ENCODE results near the gene ATP6V1G2. TPM values are rescaled to one million over a fixed set of nuclear protein-coding genes. Genes with fewer than 3 reads are reported as not detected.

The ATP6V1G2 gene
- total RNA-seq, 6 experiments from 2014 or later: 0.29 to 0.43 (median 0.42) TPM; not detected in 3

GRCh38 chr6:31567531-31568370, 21.3 kb upstream of the ATP6V1G2 start:
- WGBS (ENCODE audit: insufficient coverage, low coverage, low lambda C conversion rate, missing lambda C conversion rate): 39% methylated on average over 9 of the region's 9 CpGs
- H3K9me3 ChIP-seq: no peaks in the 10 kb centered on the region

GRCh38 chr6:31560697-31561058, 14.3 kb upstream of the ATP6V1G2 start:
- Histone ChIP-seq H3K4me1 (no peaks in the 10 kb centered on the region), H3K4me3 (no peak overlapping the region), H3K27me3 (no peaks in the 10 kb centered on the region), H3K9me3 (no peaks in the 10 kb centered on the region), H3K36me3 (peaks cover 0 to 30% (median 5%) of the 10 kb centered on the region in 4 donors), H3K27ac (peak overlapping the region; percentile 15 to 53 (median 37))
- DNase-seq (no peak), ATAC-seq (no peak)
- intact Hi-C loops (cut with DNase I): no loop called here
- no peak for TF ChIP-seq CTCF (IDR thresholded peaks at IDR 0.05)
- TF ChIP-seq POLR2A (IDR thresholded peaks at IDR 0.05): no peak

More at GRCh38 chr6:31567531-31568370, 21.3 kb upstream of the ATP6V1G2 start:
- Histone ChIP-seq H3K36me3 (no peaks in the 10 kb centered on the region), H3K4me3 (no peak overlapping the region), H3K27me3 (no peaks in the 10 kb centered on the region), H3K4me1 (no peaks in the 10 kb centered on the region), H3K27ac (no peak overlapping the region)
- no peak for TF ChIP-seq CTCF (IDR thresholded peaks at IDR 0.05)
- no peak for TF ChIP-seq POLR2A (IDR thresholded peaks at IDR 0.05)
- ATAC-seq: peak in 3 of 4 donors; percentile 23 to 29 (median 25)
- intact Hi-C loops (cut with DNase I): no loop called here
- peak in 1 of 3 donors; percentile 22 for DNase-seq

GRCh38 chr6:31559958-31560696, 13.7 kb upstream of the ATP6V1G2 start:
- Histone ChIP-seq H3K27me3 (no peaks in the 10 kb centered on the region), H3K27ac (peak overlapping the region; percentile 15 to 53 (median 49)), H3K36me3 (peaks cover 0 to 31% (median 5%) of the 10 kb centered on the region in 4 donors), H3K4me3 (no peak overlapping the region), H3K9me3 (no peaks in the 10 kb centered on the region), H3K4me1 (no peaks in the 10 kb centered on the region)
- DNase-seq (peak; percentile 75 to 78 (median 75)), ATAC-seq (peak; percentile 74 to 85 (median 78))
- 51% methylated on average over 7 of the region's 7 CpGs for WGBS (ENCODE audit: insufficient coverage, low coverage, low lambda C conversion rate, missing lambda C conversion rate)
- intact Hi-C loops (cut with DNase I): no loop called here
- TF ChIP-seq POLR2A (IDR thresholded peaks at IDR 0.05) (no peak), CTCF (IDR thresholded peaks at IDR 0.05) (no peak)

- no peak for DNase-seq
- TF ChIP-seq CTCF (IDR thresholded peaks at IDR 0.05): no peak
- WGBS (ENCODE audit: insufficient coverage, low coverage, low lambda C conversion rate, missing lambda C conversion rate): 39% methylated on average over 4 of the region's 4 CpGs
- Histone ChIP-seq H3K4me3 (no peak overlapping the region), H3K27ac (peak overlapping the region; percentile 5 to 53 (median 49)), H3K9me3 (no peaks in the 10 kb centered on the region), H3K4me1 (no peaks in the 10 kb centered on the region), H3K27me3 (no peaks in the 10 kb centered on the region), H3K36me3 (peaks cover 0 to 31% (median 5%) of the 10 kb centered on the region in 4 donors)
- peak in 1 of 4 donors; percentile 6 for ATAC-seq
- intact Hi-C loops (cut with DNase I): no loop called here
These were observed 13.2 kb upstream of the ATP6V1G2 start for GRCh38 chr6:31559606-31559957.
